ENCODE data around the gene STOX2.

Gene STOX2

GRCh38 chr4:183905081-183905592, at the start of gene STOX2:
Gene STOX2, plus strand, starts transcription at chr4:183905307. Its CDS starts 1,484 bp downstream, at chr4:183906791.
- peak; percentile 44 for DNase-seq

GRCh38 chr4:183855323-183856190, 49.5 kb upstream of the STOX2 start:
- DNase-seq, result no peak

DNA sequence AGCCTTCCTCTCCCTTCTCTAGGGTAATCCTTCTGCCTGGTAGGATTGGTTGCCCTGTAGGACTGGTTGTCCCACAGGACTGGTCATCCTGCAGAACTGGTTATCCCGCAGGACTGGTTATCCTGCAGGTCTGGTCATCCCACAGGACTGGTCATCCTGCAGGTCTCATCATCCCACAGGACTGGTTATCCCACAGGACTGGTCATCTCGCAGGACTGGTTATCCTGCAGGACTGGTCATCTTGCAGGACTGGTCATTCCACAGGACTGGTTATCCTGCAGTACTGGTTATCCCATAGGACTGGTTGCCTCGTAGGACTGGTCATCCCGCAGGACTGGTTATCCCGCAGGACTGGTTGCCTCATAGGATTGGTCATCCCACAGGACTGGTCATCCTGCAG, 48.1 kb upstream of the STOX2 start:
- DNase-seq, result no peak

DNA sequence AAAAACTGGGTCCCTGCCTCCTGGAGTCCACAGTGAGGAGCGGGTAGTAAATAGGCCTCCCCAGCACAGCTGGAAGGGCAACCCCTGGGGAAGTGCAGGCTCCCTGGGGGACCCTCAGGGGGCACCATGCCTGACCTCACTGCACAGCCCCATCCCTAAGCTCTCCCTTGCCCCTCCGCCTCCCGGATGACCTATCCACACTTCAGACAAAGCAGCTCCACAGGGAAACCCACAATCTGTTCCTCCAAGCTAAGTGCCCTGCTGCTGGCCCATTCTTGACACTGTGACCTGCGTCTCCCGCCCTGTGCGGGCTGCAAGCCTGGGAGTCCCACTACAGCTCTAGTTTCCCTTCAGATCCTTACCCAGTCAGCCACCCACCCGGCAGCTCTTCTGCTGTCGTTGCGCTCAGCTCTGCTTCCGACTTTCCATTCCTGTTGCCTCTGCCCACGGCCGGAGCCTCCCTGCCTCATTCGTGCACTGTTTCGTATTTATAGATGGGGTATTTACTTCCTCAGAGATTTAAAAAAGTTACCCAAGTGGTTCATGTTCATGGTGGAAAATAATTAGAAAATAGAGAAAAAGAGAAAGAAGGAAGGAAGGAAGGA, 47.0 kb upstream of the STOX2 start:
- no peak for DNase-seq

DNA sequence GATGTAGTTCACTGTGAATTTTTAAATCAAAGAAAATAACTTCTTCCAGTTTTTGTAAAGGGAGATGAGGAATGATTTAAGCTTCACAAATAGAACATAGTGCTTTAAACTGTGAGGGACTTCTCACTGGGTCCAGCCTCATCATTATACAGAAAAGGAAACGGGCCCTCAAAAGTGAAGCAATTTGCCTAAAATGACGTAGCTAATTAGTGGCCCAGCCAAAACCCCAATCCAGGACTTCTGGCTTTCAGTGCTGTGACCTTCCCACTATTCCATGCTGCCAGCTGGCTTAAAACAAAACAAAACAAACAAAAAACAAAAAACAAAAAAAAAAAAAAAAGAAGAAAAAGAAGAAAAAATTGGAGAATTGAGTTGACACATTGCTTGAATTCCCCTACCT, 45.0 kb upstream of the STOX2 start:
- DNase-seq, result no peak

- no peak for DNase-seq
Observed at GRCh38 chr4:183860731-183861130, 44.4 kb upstream of the STOX2 start.

- no peak for DNase-seq
Observed at GRCh38 chr4:183861426-183861825, 43.7 kb upstream of the STOX2 start.

DNA sequence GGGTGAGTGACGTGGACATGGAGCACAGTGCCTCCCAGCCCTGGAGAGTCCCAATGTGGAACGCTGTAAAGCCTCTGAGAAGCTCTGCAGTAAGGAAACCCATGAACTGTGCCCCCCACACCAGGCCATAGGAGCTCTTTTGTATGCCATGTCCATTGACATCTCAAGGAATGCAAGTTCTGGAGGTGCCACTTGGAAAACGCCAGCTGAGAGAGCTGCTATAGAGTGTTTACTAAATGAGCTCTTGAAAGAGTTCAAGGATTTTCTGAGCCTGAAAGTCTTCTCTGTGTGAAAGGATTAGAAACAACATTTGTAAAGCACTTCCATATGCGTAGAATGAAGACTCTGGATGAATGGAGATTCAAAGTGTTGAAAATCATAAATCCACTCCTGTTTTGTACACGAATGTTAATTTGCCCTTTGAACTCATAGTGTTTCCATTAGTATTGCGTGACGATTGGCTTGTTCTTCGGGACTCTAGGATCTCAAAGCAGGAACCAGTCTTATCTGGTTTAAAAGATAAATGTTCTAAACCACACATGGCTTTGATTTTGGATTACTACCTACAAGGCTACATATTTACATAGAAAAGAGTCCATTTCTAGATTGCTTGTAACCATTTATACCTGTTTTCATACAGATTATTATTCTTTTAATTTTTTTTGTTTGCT, 41.8 kb upstream of the STOX2 start:
- no peak for DNase-seq

DNA sequence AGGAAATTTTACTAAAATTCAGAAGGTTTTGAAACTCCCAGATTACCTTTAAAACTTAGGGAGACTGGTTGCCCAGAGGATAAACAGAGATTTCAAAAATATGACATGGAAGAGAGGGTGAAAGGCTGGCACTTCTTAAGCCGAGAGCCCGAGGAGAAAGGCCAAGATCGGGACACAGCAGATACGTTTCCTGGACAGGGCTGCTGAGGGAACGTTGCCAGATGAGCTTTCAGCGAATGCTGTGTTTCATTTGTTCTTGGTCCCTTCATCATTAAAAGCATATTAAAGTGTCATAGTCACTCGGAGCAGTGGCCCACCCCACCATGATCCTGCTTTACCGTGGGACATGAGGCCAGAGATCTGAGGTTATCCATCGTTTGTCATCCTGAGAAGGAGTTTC, 37.9 kb upstream of the STOX2 start:
- DNase-seq, result no peak

- no peak for DNase-seq
Observed at GRCh38 chr4:183870997-183871396, 34.1 kb upstream of the STOX2 start.

DNA sequence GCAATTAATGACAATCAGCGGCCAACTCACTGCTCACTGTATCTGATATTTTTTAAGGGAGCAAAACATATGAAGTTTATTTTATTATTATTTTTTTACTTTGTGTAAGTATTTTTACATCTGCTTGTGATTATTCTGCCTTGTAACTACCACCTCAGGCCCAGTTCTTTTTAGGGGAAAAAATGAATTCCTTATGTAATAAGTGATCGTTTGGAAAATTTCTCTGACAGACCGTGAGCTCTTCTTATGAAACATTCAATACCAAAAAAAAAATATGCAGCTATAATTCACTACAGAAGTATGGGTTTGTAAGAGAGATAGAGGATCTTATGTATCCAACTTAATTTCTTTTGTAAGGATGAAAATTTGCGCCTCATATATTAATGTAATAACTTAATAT, 33.5 kb upstream of the STOX2 start:
- DNase-seq, result no peak

DNA sequence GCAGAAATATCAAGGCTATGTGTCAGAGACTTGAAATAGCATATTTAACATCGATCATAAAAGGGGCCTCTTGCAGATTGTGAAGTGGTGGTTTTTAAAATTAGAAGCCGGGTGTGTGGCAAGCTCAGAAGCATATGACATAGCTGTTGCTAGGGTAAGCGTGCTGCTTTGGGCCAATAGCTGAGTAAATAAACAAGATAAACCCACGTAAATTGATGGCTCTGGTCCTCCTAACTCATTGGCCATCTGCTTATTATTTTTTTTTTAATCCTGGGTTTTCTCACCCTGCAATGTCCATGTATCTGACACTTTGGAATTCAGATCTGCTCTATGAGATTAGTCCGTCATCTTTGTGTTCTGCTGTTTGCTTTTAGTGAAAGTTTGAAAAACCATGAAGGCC, 32.6 kb upstream of the STOX2 start:
- DNase-seq, result no peak

GRCh38 chr4:183873409-183874185, 31.5 kb upstream of the STOX2 start:
- no peak for DNase-seq

GRCh38 chr4:183875251-183875825, 29.8 kb upstream of the STOX2 start:
- DNase-seq, result no peak

- peak; percentile 39 for DNase-seq
Observed at GRCh38 chr4:183876268-183876934, 28.7 kb upstream of the STOX2 start.

- DNase-seq, result no peak
Observed at GRCh38 chr4:183878251-183878970, 26.7 kb upstream of the STOX2 start.

DNA sequence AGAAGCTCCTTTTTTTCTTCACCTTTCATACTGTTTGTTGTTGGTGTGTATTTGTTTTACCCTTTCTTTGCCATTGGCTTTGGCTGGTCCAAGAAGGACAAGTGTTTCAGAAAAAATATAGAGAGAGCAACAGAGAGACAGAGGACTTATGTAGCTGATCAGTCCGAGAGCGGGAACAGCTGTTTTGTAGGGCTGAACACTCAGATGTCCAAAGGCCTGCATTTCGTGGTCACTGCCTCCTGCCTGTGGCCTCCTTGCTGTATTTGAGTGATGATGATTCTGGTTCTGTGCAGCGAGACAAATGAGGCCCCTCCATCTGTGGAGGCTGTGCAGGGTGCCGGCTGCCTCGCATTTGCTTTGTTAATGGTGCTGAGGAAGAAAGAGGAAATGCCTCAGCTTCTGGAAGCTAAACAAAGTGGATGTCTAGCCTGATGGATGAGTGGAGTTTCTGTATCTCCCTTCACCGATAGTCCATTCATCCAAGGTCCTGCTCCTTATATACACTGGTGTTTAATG, 19.8 kb upstream of the STOX2 start:
- DNase-seq, result no peak

DNA sequence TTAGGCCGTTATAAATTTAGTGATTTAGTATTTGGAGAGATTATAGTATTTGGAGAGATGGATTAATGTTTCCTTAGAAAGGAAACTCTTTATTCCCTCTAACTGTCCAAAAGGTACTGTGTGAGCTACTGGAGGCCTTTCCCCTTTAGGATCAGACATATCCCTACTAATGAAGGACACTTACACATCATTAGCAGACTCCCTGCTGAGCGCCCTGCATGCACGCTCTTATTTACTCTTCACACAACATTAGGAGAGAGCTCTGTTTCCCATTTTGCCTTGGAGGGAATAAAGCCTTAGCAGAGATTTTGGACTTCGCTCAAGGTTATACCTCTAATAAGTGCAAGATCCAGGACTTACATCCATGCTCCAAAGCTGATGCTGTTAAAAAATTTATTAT, 17.8 kb upstream of the STOX2 start:
- DNase-seq, result peak; percentile 29

DNA sequence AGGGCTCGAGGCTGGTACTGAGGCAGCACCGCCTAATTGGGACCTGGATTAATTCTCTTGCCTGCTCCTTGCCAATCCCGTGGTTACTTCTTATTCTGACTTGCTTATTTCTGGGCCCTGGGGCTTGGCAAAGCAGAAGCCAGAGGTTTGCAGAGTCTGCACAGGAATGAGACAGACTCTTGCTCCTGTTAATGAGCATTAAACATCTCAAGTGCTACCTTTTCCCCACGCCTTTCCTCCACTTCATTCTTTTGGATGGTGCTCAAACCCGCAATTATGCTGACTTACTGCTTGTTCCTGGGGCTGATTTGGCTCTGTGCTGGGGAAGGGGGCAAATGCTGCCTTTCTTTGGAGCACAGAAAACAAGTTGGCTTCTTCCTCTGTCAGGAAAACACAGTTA, 16.5 kb upstream of the STOX2 start:
- no peak for DNase-seq

GRCh38 chr4:183889190-183889589, 15.9 kb upstream of the STOX2 start:
- no peak for DNase-seq

DNA sequence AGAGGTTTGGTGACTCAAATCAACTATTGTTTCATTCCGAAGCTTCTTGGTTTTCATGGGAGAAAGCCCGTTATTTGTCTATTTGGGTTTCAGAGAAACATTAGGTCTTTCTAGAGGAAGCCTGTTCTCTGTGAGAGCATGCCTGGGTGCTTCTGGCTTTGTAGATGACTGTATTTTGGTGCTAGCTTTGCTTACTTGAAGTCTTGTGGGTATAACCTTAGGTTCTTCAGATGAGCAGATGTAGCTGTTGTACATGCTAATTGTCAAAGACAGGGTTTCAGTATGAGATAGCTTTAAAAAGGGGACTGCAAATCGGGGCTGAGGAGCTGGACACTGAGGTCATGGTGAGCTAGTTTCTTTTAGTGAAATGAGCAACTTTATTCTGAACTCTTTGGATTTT, 7.9 kb upstream of the STOX2 start:
- no peak for DNase-seq

Data from NCI-H510A treated with DMSO at 0.1 percent for 48 hours (cell line).